SU-DHL-6 (cell line): ENCODE results near the gene LRRC4C.

Experiments used
- H2AFZ ChIP-seq: fragments of 200-600 bp; sonication (generic); 2 replicates; pipeline ENCODE4 v1.6.1; 2014; ENCODE audit warnings: low read depth, mild to moderate bottlenecking, moderate library complexity, mixed read lengths, antibody characterized with exemption, low read length; ENCODE audit not compliant: severe bottlenecking
- H3F3A ChIP-seq: fragments of 200-600 bp; shearing (Covaris generic); 2 replicates; pipeline ENCODE4 v1.6.0; 2016; ENCODE audit warnings: antibody characterized with exemption, mild to moderate bottlenecking; ENCODE audit not compliant: insufficient read depth
- H3K27ac ChIP-seq: fragments of 200-600 bp; sonication (generic); 2 replicates; pipeline ENCODE4 v1.5.1; 2016; ENCODE audit warnings: low read depth, mild to moderate bottlenecking, low read length, moderate library complexity, mixed read lengths
- H3K27me3 ChIP-seq: fragments of 200-600 bp; sonication (generic), shearing (Covaris generic); 2 replicates; pipeline ENCODE4 v1.6.0; 2014; ENCODE audit warnings: mild to moderate bottlenecking, low read length
- H3K36me3 ChIP-seq: fragments of 200-600 bp; sonication (generic); 2 replicates; pipeline ENCODE4 v1.6.1; 2014; ENCODE audit warnings: mild to moderate bottlenecking, low read length, mixed read lengths
- H3K4me2 ChIP-seq: fragments of 300-600, 200-600 bp; shearing (Covaris generic), sonication (generic); 2 replicates; pipeline ENCODE4 v1.6.0; 2014; ENCODE audit warnings: low read length, low read depth, mild to moderate bottlenecking; ENCODE audit not compliant: poor library complexity, severe bottlenecking
- H3K4me3 ChIP-seq: fragments of 200-600 bp; sonication (generic); 2 replicates; pipeline ENCODE4 v1.5.1; 2014; ENCODE audit warnings: antibody characterized with exemption, low read length, mild to moderate bottlenecking, mixed read lengths; ENCODE audit not compliant: insufficient read depth, poor library complexity, severe bottlenecking
- H3K79me2 ChIP-seq: fragments of 200-600 bp; sonication (generic); 2 replicates; pipeline ENCODE4 v1.6.1; 2014; ENCODE audit warnings: mild to moderate bottlenecking, low read length, moderate library complexity; ENCODE audit not compliant: insufficient read depth
- H3K9ac ChIP-seq: fragments of 200-600 bp; sonication (generic); 2 replicates; pipeline ENCODE4 v1.7.0; 2014; ENCODE audit warnings: mild to moderate bottlenecking, low read length
- H3K9me2 ChIP-seq: fragments of 200-600 bp; sonication (generic); replicated peaks from 2 replicates; pipeline ENCODE4 v1.6.1; 2014; ENCODE audit warnings: low read length; ENCODE audit not compliant: insufficient read depth
- H3K9me3 ChIP-seq: fragments of 200-600 bp; sonication (generic); 2 replicates; pipeline ENCODE4 v1.6.1; 2014; ENCODE audit warnings: low read length, mixed read lengths; ENCODE audit not compliant: insufficient read depth
- H4K20me1 ChIP-seq: fragments of 200-600 bp; sonication (generic); 2 replicates; pipeline ENCODE4 v1.6.1; 2014; ENCODE audit warnings: low read depth, mild to moderate bottlenecking, antibody characterized with exemption, low read length, moderate library complexity, mixed read lengths
- EZH2phosphoT487 ChIP-seq: fragments of 200-600 bp; sonication (generic), shearing (Covaris generic); conservative IDR thresholded peaks from 2 replicates; pipeline ENCODE4 v1.6.1; 2018; ENCODE audit warnings: mild to moderate bottlenecking, antibody characterized with exemption, low read length, moderate library complexity, mixed read lengths
- TF ChIP-seq, protein P1 (sequence below): fragments of 200-600 bp; sonication (generic); IDR thresholded peaks from one replicate; pipeline ENCODE4 v1.5.1; 2017; ENCODE audit warnings: antibody characterized with exemption, mild to moderate bottlenecking, low read length, moderate library complexity; ENCODE audit not compliant: insufficient read depth, poor library complexity, severe bottlenecking

Gene LRRC4C

DNA sequence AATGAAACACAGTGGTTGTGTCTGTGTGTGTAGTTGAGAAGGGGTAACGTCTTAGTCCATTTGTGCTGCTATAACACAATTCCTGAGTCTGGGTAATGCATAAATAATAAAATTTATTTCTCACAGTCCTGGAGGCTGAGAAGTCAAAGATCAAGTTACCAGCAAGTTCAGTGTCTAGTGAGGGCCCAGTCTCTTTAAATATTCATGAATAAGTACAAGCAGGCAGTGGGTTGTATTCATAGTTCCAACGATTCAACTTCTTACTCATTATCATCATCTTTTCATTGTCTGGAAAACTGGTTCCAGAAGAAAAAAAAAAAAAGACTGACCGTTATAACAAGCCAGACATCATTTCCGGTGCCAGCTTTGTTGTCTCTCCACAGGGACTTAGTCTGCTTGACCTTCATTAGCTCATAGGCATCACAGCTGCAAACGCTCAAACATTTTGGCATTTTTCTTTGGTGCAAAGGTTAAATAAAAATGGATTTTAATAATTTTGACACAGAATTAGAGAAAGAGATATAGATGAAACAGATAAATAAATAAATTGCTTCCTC, 1297.5 kb downstream of the LRRC4C start:
- TF ChIP-seq, protein P1, sequence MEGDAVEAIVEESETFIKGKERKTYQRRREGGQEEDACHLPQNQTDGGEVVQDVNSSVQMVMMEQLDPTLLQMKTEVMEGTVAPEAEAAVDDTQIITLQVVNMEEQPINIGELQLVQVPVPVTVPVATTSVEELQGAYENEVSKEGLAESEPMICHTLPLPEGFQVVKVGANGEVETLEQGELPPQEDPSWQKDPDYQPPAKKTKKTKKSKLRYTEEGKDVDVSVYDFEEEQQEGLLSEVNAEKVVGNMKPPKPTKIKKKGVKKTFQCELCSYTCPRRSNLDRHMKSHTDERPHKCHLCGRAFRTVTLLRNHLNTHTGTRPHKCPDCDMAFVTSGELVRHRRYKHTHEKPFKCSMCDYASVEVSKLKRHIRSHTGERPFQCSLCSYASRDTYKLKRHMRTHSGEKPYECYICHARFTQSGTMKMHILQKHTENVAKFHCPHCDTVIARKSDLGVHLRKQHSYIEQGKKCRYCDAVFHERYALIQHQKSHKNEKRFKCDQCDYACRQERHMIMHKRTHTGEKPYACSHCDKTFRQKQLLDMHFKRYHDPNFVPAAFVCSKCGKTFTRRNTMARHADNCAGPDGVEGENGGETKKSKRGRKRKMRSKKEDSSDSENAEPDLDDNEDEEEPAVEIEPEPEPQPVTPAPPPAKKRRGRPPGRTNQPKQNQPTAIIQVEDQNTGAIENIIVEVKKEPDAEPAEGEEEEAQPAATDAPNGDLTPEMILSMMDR, result no peak
- TF ChIP-seq EZH2phosphoT487, result no peak
- Histone ChIP-seq H3K9ac (no peak overlapping the region), H4K20me1 (no peaks in the 10 kb centered on the region), H3K27ac (no peak overlapping the region), H3K9me2 (no peaks in the 10 kb centered on the region), H2AFZ (no peak overlapping the region), H3K9me3 (no peaks in the 10 kb centered on the region; the same call in 1 of the 2 replicates), H3K79me2 (no peaks in the 10 kb centered on the region), H3K4me2 (no peak overlapping the region), H3F3A (no peaks in the 10 kb centered on the region), H3K36me3 (no peaks in the 10 kb centered on the region), H3K27me3 (no peaks in the 10 kb centered on the region), H3K4me3 (no peak overlapping the region)

DNA sequence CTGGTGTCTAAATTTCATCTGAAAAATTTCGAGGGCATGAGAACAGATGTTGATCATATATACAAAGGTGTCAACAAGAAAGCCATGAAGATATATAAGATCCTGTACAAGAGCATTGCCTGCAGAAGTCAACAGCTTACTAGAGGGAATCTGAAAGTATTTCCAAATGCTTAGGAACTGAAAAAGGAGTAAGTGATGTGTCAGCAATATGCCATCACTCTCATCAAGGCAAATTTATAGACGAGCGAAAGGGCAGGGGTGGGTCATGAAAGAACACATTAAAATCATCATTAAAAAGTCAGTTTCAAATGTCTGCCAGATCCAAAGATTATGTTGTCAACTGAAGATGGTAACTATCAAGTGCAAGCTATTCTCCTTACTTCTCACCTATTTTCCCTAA, 1299.0 kb downstream of the LRRC4C start:
- H3K4me2 ChIP-seq, result no peak overlapping the region
- H3K4me3 ChIP-seq, result no peak overlapping the region
- H3F3A ChIP-seq, result no peaks in the 10 kb centered on the region
- no peak overlapping the region for H3K27ac ChIP-seq
- H2AFZ ChIP-seq, result no peak overlapping the region
- no peaks in the 10 kb centered on the region for H3K79me2 ChIP-seq
- H3K9ac ChIP-seq, result no peak overlapping the region
- no peaks in the 10 kb centered on the region for H3K27me3 ChIP-seq
- TF ChIP-seq, protein P1, result no peak
- no peak for TF ChIP-seq EZH2phosphoT487
- H3K36me3 ChIP-seq, result no peaks in the 10 kb centered on the region
- no peaks in the 10 kb centered on the region for H4K20me1 ChIP-seq
- H3K9me3 ChIP-seq, result no peaks in the 10 kb centered on the region; the same call in 1 of the 2 replicates
- H3K9me2 ChIP-seq, result no peaks in the 10 kb centered on the region

DNA sequence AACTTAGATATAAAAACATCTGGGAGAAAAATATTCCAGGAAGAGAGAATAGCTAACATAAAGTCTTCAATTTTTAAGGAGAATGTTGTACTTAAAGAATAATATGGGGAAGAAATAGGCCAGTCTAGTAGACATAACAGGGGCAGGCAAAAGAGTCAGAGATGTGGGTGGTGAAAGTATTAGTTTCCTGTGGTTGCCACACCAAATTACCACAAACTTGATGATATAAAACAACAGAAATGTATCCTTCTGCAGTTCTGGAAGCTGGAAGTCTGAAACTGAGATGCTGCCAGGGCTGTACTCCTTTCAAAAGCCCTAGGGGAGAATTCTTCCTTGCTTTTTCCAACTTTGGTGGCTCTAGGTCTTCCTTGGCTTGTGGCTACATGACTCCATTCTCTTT, 1309.7 kb downstream of the LRRC4C start:
- no peaks in the 10 kb centered on the region for H3K9me3 ChIP-seq
- no peaks in the 10 kb centered on the region for H3F3A ChIP-seq
- no peaks in the 10 kb centered on the region for H3K36me3 ChIP-seq
- H3K4me3 ChIP-seq, result no peak overlapping the region
- no peaks in the 10 kb centered on the region for H3K9me2 ChIP-seq
- H2AFZ ChIP-seq, result no peak overlapping the region
- no peaks in the 10 kb centered on the region for H3K79me2 ChIP-seq
- H3K27ac ChIP-seq, result no peak overlapping the region
- TF ChIP-seq EZH2phosphoT487, result no peak
- TF ChIP-seq, protein P1, result no peak
- no peak overlapping the region for H3K9ac ChIP-seq
- H3K27me3 ChIP-seq, result no peaks in the 10 kb centered on the region
- H4K20me1 ChIP-seq, result no peaks in the 10 kb centered on the region
- H3K4me2 ChIP-seq, result no peak overlapping the region
